Frontal cortex (tissue), 4 donors: ENCODE data around the gene SH3BP2. TPM values are rescaled to one million over a fixed set of nuclear protein-coding genes. Genes with fewer than 3 reads are reported as not detected.

Experiments used
- DNase-seq, 2 donors: peaks; one replicate each; pipeline ENCODE4 v3.0.0; 2012; ENCODE audit warnings: low spot score in 2 of 2
- FAIRE-seq: peaks from 2 replicates; lab custom pipeline; 2012; peaks lifted over from hg19 to GRCh38; lab: Jason Lieb, UNC
- total RNA-seq: library from RNA; depleted of rRNA; stranded (reverse); fragments of >200 nt; gene quantifications from one replicate; pipeline ENCODE4 v1.2.3, GENCODE V29; 2014
- donor health status: control.
- donor health status: control.
- donor health status: control.

SH3BP2 gene
- total RNA-seq, 1 donor from 2014 or later = 19.6 TPM

DNA sequence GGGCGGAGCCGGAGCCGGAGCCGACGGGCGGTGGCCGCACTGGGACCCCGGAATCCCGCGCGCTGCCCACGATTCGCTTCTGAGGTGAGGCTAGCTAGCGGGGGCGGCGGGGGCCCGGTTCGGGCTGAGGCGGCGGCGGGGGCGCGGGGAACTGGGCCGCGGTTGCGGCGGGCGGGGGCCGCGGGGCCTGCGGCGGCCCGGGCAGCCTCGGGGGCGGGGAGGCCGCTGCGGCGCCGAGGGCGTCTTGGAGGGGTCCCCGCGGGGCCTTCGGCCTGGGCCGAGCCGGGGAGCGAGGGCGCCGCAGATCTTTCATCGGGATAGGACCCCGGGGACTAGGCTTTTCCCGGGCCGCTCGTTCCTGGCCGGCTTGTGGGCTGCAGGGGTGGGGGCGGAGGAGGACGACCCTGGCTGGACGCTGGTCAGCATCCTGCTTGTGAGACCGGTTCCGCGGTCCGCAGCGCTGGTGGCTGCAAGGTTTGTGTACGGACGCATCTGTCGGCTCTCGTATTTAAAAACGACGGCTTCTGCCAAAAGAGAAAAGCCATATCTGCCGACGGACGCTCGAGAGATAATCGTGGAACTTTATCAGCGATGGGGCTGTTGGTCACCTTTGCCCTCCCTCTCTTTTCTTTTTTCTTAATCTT is 51.2 kb downstream of the SH3BP2 start:
- FAIRE-seq (no peak), DNase-seq (no peak)

DNA sequence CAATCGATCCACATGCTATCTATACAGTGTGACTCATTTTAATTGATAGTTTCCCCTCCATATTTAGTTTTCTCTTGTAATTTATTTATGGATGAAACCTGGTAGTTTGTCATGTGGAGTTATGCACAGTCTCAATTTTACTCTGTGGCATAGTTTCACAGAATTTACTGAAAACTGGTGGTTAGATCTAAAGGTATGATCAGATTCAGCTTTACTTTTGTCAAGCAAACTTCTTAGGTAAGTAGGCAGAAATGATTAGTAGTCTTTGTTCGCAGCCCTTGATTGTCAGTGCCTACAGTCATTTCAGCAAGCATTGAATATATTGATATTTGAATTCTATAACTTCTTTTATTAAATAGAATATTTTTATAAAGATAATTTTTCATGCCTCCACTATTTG is 53.3 kb downstream of the SH3BP2 start:
- FAIRE-seq = no peak
- DNase-seq = no peak

DNA sequence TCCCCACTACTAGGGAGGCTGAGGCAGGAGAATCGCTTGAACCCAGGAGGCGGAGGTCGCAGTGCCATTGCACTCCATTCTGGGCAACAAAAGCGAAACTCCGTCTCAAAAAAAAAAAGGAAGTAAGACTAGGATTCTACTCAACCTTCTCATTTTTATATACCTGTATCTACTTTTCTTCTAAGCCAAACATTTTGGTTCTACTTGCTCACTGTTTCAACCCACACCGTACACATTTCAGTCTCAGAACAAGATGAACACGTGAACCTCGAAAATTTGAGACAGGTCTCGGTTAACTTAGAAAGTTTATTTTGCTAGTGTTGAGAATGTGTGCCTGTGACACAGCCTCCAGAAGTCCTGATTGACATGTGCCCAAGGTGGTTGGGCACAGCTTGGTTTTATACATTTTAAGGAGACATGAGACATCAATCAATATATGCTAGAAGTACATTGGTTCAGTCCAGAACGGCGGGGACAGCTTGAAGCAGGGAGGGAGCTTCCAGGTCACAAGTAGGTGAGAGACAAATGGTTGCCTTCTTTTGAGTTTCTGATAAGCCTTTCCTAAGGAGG is 54.5 kb downstream of the SH3BP2 start:
- FAIRE-seq = no peak

DNA sequence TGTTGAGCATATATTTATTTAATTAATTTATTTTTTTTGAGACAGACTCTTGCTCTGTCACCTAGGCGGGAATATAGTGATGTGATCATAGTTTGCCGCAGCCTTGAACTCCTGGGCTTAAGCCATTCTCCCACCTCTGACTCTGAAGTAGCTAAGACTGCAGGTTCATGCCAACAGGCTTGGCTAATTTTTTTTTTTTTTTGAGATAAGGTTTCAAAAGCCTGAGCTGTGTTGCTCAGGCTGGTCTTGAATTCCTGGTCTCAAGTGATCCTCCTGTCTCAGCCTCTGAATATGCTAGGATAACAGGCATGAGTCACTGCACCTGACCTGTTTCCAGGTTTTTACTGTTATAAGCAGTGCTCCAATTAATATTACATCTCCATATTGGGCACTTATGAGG is 55.6 kb downstream of the SH3BP2 start:
- no peak for FAIRE-seq
- DNase-seq = no peak

More for the DNA sequence above, 54.5 kb downstream of the SH3BP2 start:
- no peak for DNase-seq

DNA sequence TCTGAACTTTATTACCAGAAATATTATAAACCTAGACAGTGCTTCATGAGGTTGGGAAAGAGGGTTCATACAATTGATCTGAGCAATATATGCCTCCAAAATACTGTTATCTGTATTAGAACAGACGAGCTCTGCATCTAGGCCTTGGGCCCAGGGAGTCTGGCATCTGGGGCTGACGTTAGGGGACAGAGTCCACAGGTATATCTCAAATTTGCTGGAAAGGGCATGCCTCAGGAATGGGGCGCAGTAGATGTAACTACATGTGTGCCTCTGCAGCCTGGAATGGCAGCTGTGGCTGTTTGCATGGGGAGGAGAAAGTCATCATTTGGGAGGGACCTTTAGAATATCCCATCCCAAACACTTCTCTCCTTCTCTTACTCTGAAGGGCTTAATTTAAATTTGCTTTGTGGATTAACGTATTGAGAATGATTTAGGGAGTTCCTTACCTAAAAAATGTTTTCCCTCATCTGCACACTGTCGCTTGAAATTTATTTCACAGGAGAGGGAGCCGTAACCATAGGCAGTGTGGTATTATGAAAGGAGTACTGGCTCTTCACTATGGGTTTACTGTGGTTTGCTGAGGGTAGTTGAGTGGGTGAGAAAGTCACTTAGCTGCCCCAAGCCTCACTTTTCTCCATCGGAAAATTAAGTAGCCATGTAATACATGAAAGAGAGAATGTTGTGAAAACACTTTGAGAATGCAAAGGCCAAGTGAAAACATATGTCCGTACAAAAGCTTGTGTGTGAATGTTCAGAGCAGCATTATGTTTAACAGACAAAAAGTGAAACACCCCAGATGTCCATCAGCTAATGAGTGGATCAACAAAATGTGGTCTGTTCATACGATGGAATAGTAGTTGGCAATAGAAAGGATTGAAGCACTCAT is 56.6 kb downstream of the SH3BP2 start:
- FAIRE-seq (no peak), DNase-seq (no peak)

DNA sequence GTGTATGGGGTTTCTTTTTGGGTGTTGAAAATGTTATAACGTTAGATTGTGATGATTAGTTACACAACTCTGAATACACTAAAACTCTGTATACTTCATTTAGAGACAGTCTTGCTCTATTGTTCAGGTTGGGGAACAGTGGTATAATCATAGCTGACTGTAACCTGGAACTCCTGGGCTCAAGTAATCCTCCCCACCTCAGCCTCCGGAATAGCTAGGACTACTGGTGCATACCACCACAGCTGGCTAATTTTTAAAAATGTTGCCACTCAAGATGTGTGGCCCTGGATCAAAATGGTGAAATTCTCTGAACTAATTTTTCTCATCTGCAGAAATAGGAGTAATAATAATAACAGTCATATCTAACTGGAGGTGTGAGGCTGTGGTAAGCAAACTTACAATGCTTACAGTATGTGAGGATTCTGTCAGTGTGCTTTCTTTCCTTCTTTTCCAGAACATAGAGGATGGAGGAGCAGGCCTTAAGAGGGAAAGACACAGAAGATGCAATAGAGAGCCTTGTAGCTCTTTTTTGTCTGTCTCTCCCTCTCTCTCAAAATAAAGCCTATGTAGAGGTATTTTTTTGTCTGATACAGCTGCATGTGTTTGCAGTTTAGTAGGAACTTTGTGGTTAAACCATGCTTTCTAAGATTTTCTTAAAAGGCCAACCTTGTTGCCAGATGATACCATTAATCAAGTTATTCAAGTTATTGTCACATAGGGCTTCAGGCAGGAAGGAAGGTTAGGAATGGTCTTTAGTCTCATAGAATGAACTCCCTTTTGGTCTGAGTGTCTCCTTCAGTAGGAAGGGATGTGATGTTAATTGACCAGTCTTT is 58.3 kb downstream of the SH3BP2 start:
- FAIRE-seq = no peak
- DNase-seq = no peak

DNA sequence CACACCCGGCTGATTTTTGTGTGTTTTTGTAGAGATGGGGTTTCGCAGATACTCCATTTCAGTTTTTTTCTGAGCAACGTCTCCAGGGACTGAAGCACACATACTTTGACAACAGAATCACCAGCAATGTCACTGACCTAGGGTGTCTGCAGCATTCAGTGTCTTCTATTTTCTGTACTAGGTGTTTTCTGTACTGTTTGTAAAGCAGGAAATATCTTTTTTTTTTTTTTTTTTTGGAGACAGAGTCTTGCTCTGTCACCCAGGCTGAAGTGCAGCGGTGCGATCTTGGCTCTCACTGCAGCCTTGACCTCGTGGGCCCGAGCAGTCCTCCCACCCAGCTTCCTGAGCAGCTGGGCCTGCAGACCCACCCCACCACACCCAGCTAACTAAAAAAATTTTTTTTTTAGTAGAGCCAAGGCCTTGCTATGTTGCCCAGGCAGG is 59.6 kb downstream of the SH3BP2 start:
- FAIRE-seq (no peak), DNase-seq (no peak)

DNA sequence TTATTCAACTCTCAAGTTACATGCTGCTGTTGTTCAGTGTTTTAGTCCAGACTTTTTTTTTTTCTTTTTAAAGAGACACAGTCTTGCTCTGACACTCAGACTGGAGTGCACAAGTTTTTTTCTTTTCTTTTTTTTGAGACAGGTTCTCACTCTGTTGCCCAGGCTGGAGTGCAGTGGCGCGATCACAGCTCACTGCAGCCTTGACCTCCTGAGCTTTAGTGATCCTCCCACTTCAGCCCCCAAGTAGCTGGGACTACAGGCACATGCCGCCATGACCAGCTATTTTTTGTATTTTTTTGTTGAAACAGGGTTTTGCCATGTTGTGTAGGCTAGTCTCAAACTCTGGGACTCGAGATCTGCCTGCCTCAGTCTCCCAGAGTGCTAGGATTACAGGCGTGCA is 62.7 kb downstream of the SH3BP2 start:
- FAIRE-seq (no peak), DNase-seq (no peak)

DNA sequence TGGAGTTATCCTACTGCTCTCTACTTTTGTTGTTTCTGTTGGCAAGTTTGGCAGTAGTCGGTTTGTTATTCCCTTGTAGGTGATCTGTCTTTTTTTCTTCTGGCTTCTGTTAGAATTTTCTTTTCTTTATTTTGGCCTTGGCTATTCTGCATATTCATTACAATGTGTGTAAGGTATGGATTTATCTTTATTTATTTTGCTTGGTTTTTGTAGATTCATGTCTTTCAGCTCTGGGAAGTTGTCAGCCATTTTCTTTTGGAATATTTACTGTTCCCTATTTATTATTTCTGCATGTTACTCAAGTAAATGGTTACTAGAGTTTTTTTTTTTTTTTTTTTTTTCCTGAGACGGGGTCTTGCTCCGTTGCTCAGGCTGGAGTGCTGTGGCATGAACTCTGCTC is 63.4 kb downstream of the SH3BP2 start:
- DNase-seq (no peak), FAIRE-seq (no peak)

DNA sequence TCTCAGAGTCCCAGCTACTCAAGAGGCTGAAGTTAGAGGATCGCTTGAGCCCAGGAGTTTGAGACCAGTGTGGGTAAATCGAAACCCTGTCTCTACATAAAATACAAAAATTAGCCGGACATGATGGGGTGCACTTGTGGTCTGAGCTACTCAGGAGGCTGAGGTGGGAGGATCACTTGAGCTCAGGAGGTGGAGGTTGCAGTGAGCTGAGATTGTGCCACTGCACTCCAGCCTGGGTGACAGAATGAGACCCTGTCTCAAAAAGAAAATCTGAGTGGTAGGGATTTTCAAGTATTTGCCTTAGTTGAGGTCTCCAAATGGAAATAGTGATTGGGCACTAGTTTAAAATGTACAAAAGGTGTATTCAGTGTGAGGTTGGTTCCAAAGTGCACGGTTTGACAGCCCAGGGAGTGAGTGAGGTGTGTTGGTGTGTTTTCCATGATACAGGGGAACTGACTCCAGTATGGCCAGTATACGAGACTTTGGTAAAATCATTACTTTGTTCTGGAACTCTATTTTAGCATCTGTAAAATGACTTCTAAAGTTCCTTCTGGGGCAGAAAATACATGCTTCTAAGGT is 64.6 kb downstream of the SH3BP2 start:
- no peak for FAIRE-seq

DNA sequence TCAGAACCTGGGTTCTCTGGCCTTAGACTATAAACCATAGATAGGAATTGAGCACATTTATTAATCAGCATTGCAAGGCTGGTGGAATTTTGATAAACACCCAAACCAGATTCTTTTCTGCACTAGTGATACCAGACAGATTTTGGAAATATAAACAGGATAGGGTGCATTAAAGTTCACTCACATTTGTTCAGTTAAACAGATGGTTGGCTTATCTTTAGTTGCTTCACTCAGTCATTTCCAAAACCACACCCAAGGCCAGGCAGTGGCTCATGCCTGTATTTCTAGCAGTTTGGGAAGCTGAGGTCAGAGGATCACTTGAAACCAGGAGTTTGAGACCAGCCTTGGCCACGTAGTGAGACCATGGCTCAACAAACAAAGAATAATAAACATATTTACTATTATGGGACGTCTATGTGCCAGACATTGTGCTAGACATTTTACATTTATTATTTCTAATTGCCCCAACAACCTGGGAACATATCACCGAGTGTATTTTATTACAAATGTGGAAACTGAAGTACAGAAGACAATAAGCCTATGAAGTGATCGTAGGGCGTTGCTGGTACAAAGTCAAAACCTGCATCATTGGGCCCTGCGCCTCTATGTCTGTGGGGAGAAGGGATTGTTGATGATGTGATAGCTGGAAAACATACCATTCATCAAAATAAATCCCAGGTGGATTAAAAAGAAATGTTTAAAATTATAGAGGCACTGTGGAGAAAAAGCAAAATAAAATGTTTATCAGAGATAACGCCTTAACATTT is 65.7 kb downstream of the SH3BP2 start:
- DNase-seq (no peak), FAIRE-seq (no peak)

More for the DNA sequence above, 64.6 kb downstream of the SH3BP2 start:
- no peak for DNase-seq

DNA sequence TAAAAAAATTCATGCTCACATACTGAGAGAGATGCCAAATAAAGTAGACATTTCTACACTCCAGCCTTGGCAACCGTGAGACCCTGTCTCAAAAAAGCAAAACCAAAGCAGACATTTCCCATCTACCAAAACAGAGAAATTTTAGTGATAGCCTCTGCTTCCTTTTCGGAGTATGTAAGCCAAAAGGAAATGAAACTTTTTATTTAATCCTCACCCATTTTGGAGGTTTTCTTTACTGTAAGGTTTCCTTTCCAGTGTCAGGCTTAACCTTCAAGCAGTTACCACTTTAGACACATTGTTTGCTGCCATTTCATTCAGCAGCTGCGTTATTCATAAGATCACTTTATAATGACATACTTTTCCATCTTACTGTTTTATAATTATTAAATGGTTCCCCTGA is 66.6 kb downstream of the SH3BP2 start:
- FAIRE-seq = no peak
- DNase-seq = no peak

DNA sequence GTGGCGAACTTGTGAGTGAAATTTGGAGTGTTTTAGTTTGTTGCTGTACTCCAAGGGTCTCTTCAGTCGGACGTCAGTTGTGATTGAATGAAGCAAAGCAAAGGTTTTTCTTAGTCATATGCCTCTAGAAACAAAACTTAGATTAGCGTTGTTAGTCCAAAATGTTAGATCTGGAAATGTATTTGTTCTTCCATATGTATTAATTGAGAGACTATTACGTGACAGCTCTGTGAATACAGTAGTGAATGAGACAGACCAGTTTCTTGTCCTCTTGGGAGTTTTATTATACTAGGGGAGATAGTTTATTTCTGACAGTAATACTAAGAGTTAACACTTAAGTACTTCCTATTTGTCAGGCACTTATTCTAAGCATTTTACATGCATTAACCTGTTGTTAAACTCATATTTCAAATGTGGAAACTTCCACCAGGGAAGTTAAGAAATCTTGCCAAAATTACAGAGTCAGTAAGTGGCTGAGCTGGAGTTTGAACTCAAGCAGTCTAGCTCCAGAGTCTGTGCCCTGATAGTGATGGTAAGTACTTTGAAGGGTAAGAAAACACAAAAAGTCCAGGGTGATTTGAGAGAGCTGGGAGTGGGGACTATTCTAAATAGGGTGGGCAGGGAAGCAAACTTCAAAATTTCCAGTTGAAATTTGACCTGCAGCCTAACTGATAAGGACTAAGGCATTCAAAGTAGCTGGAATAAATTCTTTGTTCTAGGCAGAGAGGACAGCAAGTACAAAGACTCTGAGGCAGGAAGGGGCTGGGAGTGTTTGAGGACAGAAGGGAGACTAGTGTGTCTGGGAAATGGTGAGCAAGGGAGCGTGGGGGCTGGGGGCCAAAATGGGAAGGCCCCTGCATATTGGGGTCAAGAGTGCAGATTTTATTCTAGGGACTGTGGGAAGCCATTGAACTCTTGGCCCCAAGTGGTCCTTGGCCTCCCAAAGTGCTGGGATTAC is 67.8 kb downstream of the SH3BP2 start:
- FAIRE-seq (no peak), DNase-seq (no peak)

DNA sequence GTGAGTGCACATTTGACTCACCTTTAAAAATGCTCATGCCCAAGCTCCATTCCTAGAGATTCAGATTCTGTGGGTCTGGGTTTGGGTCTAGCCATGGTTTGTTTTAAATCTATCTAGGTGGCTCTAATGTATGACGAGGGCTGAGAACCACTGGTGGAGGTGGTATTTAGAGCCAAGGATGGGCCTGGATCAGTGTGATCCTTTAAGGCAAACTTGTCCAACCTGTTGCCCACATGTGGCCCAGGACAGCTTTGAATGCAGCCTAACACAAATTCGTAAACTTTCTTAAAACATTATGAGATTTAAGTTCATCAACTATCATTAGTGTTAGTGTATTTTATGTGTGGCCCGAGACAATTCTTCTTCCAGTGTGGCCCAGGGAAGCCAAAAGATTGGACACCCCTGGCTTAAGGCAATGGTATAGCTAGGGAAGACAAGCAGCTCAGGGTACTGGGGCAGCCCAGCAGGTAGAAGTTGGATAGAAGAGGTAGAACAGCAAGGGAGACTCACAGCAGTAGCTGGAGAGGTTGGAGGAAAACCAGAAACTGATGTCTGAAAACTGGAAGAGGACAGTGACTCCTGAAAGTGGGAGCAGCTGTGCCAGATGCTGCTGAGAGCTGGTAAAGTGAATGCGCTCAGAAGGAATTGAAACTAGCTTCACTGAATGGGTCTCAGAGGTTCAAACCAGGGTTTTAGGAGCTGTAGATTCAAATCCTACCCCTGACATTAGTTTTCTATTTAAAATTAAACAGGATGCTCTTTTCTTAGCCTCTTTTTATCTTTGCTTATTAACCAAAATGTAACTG is 68.9 kb downstream of the SH3BP2 start:
- no peak for FAIRE-seq
- no peak for DNase-seq

DNA sequence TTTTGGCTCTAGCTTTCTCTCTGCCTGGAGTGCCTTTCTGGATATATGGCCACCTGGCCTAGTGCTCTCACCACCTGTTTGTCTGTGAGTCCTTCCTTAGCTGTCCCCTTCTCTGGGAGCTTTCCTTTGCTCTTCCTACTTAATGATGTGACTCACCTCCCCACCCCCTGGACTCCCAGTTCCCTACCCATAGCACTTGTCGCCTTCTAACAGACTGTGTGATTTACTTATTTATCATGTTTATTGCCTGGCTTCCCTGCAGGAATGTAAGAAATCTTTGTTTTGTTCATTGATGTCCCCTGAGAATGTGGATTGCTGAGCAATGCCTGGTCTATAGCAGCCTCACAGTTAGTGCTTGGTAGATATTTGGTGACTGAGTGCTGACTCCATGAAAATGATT is 69.6 kb downstream of the SH3BP2 start:
- DNase-seq (no peak), FAIRE-seq (no peak)

DNA sequence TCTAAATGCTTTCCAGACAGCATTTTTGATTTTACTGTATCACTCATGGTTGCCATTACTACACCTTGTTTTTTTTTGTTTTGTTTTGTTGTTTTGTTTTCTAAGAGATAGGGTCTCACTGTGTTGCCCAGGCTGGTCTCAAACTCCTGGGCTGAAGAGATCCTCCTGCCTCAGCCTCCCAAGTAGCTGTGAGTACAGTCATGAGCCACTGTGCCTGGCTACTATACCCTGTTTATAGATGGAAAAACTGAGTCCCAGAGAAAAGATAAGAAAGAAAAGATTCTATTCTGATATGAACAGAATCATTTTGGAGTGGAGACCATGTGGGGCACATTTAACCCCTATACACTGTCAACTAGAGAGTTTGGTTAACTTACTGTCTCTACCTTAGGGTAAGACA is 70.8 kb downstream of the SH3BP2 start:
- DNase-seq (no peak), FAIRE-seq (no peak)

DNA sequence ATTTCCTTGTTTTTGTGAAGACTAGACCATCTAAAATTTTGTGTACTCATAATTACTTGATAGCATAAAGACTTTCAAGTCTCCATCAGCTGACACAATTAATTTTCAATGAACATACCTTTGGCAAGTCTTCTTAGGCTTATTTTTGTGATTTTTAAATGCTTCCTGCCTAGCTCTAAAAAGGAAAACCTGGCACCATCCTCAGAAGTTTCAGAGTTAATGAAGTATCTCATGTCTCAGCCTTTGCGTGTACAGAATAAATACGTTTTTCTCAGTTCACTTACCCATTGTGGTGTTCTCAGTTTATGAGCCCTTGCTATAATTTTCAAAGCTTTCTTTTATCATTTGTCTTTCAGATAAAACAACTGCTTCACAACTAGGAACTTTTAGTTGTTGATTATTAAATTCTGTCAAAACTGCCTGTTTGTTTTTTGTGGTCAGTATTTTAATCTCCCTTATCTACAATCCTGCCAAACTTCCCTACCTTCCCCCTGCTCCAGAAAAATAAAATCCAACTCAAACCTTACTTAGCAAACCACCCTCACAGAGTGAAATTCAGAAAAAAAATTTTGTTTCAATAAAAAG is 72.4 kb downstream of the SH3BP2 start:
- no peak for DNase-seq

More for the DNA sequence above, 72.4 kb downstream of the SH3BP2 start:
- FAIRE-seq = no peak
